ENCODE data around the gene DCUN1D4.

Gene DCUN1D4

GRCh38 chr4:51862199-51862598 lies 19.2 kb downstream of the DCUN1D4 start:
- H3K4me1 ChIP-seq (ENCODE audit: low read depth, poor library complexity, severe bottlenecking), result no peaks in the 10 kb centered on the region
- H3K9ac ChIP-seq, result no peak overlapping the region
- H3K79me2 ChIP-seq (ENCODE audit: insufficient read depth, low read depth), result peaks cover 37% of the 10 kb centered on the region; the same call in 1 of the 2 replicates
- TF ChIP-seq CTCF (conservative IDR thresholded peaks at IDR 0.05; ENCODE audit: low read depth, low read length), result no peak
- no peak overlapping the region for H3K4me3 ChIP-seq (IDR thresholded peaks at IDR 0.05; ENCODE audit: insufficient read depth, low read depth, low read length)
- 0 out of 2 replicates have a peak, but pooled peaks cover 3% of the 10 kb centered on the region for H3K27me3 ChIP-seq (ENCODE audit: insufficient read depth, low read depth)
- no peak overlapping the region for H3K27ac ChIP-seq
- no peaks in the 10 kb centered on the region for H4K20me1 ChIP-seq (ENCODE audit: insufficient read depth)
- no peak overlapping the region for H2AFZ ChIP-seq (ENCODE audit: low read depth)
- H3K4me2 ChIP-seq, result no peak overlapping the region
- H3K36me3 ChIP-seq (ENCODE audit: insufficient read depth), result no peaks in the 10 kb centered on the region

GRCh38 chr4:51862781-51863180 lies 19.8 kb downstream of the DCUN1D4 start:
- Histone ChIP-seq H4K20me1 (ENCODE audit: insufficient read depth) (no peaks in the 10 kb centered on the region), H3K27ac (no peak overlapping the region), H3K4me3 (IDR thresholded peaks at IDR 0.05; ENCODE audit: insufficient read depth, low read depth, low read length) (no peak overlapping the region), H2AFZ (ENCODE audit: low read depth) (no peak overlapping the region), H3K79me2 (ENCODE audit: insufficient read depth, low read depth) (peaks cover 31% of the 10 kb centered on the region; the same call in 1 of the 2 replicates), H3K9ac (no peak overlapping the region), H3K4me1 (ENCODE audit: low read depth, poor library complexity, severe bottlenecking) (no peaks in the 10 kb centered on the region), H3K27me3 (ENCODE audit: insufficient read depth, low read depth) (0 out of 2 replicates have a peak, but pooled peaks cover 2% of the 10 kb centered on the region), H3K4me2 (no peak overlapping the region), H3K36me3 (ENCODE audit: insufficient read depth) (no peaks in the 10 kb centered on the region)
- no peak for TF ChIP-seq CTCF (conservative IDR thresholded peaks at IDR 0.05; ENCODE audit: low read depth, low read length)

DNA sequence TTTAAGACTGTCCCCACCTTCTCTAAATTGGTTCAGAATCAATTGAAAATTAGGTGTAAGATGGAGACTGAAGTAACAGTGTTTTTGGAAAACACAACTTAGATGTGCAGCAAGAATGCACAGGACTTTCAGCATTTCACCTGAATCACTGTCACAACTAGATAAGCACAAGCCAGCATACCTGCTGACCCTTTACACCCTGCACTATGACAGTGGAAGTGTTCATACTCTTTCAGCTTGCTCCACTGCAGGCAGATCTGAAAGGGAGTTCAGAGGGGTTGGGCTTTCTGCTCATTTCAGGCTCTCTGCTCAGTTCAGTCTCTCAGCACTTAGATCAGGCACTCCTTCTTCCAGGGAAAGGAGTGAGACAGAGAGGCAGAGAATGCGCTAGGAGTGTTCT lies 22.8 kb downstream of the DCUN1D4 start:
- peaks cover 3% of the 10 kb centered on the region; the same call in 1 of the 2 replicates for H3K79me2 ChIP-seq (ENCODE audit: insufficient read depth, low read depth)
- no peak overlapping the region for H3K9ac ChIP-seq
- H3K4me3 ChIP-seq (IDR thresholded peaks at IDR 0.05; ENCODE audit: insufficient read depth, low read depth, low read length), result no peak overlapping the region
- no peak overlapping the region for H3K27ac ChIP-seq
- no peak for TF ChIP-seq CTCF (conservative IDR thresholded peaks at IDR 0.05; ENCODE audit: low read depth, low read length)
- H3K36me3 ChIP-seq (ENCODE audit: insufficient read depth), result no peaks in the 10 kb centered on the region
- H2AFZ ChIP-seq (ENCODE audit: low read depth), result no peak overlapping the region
- no peaks in the 10 kb centered on the region for H3K4me1 ChIP-seq (ENCODE audit: low read depth, poor library complexity, severe bottlenecking)
- no peaks in the 10 kb centered on the region for H4K20me1 ChIP-seq (ENCODE audit: insufficient read depth)
- H3K27me3 ChIP-seq (ENCODE audit: insufficient read depth, low read depth), result no peaks in the 10 kb centered on the region
- H3K4me2 ChIP-seq, result no peak overlapping the region

GRCh38 chr4:51866835-51867234 lies 23.9 kb downstream of the DCUN1D4 start:
- Histone ChIP-seq H2AFZ (ENCODE audit: low read depth) (no peak overlapping the region), H3K27ac (no peak overlapping the region), H3K79me2 (ENCODE audit: insufficient read depth, low read depth) (no peaks in the 10 kb centered on the region; the same call in 1 of the 2 replicates), H3K4me3 (IDR thresholded peaks at IDR 0.05; ENCODE audit: insufficient read depth, low read depth, low read length) (no peak overlapping the region), H3K36me3 (ENCODE audit: insufficient read depth) (no peaks in the 10 kb centered on the region), H3K4me2 (no peak overlapping the region), H3K9ac (no peak overlapping the region), H3K4me1 (ENCODE audit: low read depth, poor library complexity, severe bottlenecking) (no peaks in the 10 kb centered on the region), H3K27me3 (ENCODE audit: insufficient read depth, low read depth) (no peaks in the 10 kb centered on the region), H4K20me1 (ENCODE audit: insufficient read depth) (no peaks in the 10 kb centered on the region)
- TF ChIP-seq CTCF (conservative IDR thresholded peaks at IDR 0.05; ENCODE audit: low read depth, low read length), result no peak
